HFFc6 (cell line): Measurements from ENCODE around the gene CEBPA. TPM values are rescaled to one million over a fixed set of nuclear protein-coding genes. Genes with fewer than 3 reads are reported as not detected.

Source experiments
- DNase-seq: peaks from one replicate; pipeline ENCODE4 v3.0.0-alpha.2; 2018
- H3K27ac Mint-ChIP-seq: 2 replicates; pipeline ENCODE4 v1.8.0; 2020; ENCODE audit warnings: mild to moderate bottlenecking, mixed read lengths
- H3K27me3 Mint-ChIP-seq: 2 replicates; pipeline ENCODE4 v1.8.0; 2021; ENCODE audit warnings: mild to moderate bottlenecking, moderate library complexity, mixed read lengths; ENCODE audit not compliant: insufficient read depth
- H3K36me3 Mint-ChIP-seq: 2 replicates; pipeline ENCODE4 v1.8.0; 2021; ENCODE audit warnings: low read depth, mixed read lengths
- H3K4me1 Mint-ChIP-seq: 2 replicates; pipeline ENCODE4 v1.8.0; 2020; ENCODE audit warnings: low read depth, mixed read lengths
- H3K4me3 Mint-ChIP-seq: 2 replicates; pipeline ENCODE4 v1.8.0; 2020; ENCODE audit warnings: mild to moderate bottlenecking, moderate library complexity, mixed read lengths
- H3K9me3 Mint-ChIP-seq: 2 replicates; pipeline ENCODE4 v1.8.0; 2020; ENCODE audit warnings: mild to moderate bottlenecking, mixed read lengths
- long read RNA-seq: library from polyadenylated mRNA; unstranded; transcript quantifications from one replicate; pipeline ENCODE4 v2.0.0, GENCODE V29; 2019
- total RNA-seq, 6 experiments: library from RNA; stranded (reverse); fragmentation: NEBNext Ultra II Directional; extraction: Animal tissue kit (Norgen Biotek cat#: 25700); gene quantifications; 2 replicates in 1 of 6; 3 replicates in 5 of 6; pipeline ENCODE4 v1.2.3, GENCODE V29; 2021
- TF ChIP-seq, protein P1 (sequence below): fragments of 200-600 bp; sonication (generic); IDR thresholded peaks from 2 replicates; pipeline ENCODE4 v1.5.0; 2021; ENCODE audit warnings: antibody characterized with exemption, mild to moderate bottlenecking

The CEBPA gene
- under 1 TPM in 5 of 6 experiments, not detected in 1; 0.12 to 0.24 (median 0.14) TPM for total RNA-seq
- long read RNA-seq: 0 reads

- Mint-ChIP-seq H3K27ac (no peak within 1 kb of the TSS), H3K36me3 (no peaks in the 10 kb centered on the region), H3K4me1 (peaks cover 10% of the 10 kb centered on the region), H3K9me3 (no peaks in the 10 kb centered on the region), H3K27me3 (peaks cover 26% of the 10 kb centered on the region), H3K4me3 (peak within 1 kb of the TSS; percentile 56)
- DNase-seq: peak; percentile 34
- TF ChIP-seq, protein P1, sequence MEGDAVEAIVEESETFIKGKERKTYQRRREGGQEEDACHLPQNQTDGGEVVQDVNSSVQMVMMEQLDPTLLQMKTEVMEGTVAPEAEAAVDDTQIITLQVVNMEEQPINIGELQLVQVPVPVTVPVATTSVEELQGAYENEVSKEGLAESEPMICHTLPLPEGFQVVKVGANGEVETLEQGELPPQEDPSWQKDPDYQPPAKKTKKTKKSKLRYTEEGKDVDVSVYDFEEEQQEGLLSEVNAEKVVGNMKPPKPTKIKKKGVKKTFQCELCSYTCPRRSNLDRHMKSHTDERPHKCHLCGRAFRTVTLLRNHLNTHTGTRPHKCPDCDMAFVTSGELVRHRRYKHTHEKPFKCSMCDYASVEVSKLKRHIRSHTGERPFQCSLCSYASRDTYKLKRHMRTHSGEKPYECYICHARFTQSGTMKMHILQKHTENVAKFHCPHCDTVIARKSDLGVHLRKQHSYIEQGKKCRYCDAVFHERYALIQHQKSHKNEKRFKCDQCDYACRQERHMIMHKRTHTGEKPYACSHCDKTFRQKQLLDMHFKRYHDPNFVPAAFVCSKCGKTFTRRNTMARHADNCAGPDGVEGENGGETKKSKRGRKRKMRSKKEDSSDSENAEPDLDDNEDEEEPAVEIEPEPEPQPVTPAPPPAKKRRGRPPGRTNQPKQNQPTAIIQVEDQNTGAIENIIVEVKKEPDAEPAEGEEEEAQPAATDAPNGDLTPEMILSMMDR: peak; percentile 71
Measured at GRCh38 chr19:33302175-33302973, at the start of gene CEBPA. Gene CEBPA, minus strand, starts transcription at chr19:33302534. Its CDS starts 120 bp downstream, at chr19:33302414.

GRCh38 chr19:33350538-33351309, 48.4 kb upstream of the CEBPA start:
- DNase-seq: peak; percentile 50
- TF ChIP-seq, protein P1: no peak
- Mint-ChIP-seq H3K27me3 (peaks cover 18% of the 10 kb centered on the region), H3K9me3 (peaks cover 1% of the 10 kb centered on the region), H3K4me1 (no peaks in the 10 kb centered on the region; the same call in 1 of the 2 replicates), H3K36me3 (no peaks in the 10 kb centered on the region), H3K4me3 (no peak overlapping the region), H3K27ac (no peak overlapping the region)

- no peak for DNase-seq
- Mint-ChIP-seq H3K4me1 (no peaks in the 10 kb centered on the region; the same call in 1 of the 2 replicates), H3K9me3 (no peaks in the 10 kb centered on the region), H3K36me3 (no peaks in the 10 kb centered on the region), H3K27ac (no peak overlapping the region), H3K4me3 (no peak overlapping the region), H3K27me3 (peaks cover 25% of the 10 kb centered on the region)
- TF ChIP-seq, protein P1: no peak
Measured at GRCh38 chr19:33349319-33350289, 47.3 kb upstream of the CEBPA start.

DNA sequence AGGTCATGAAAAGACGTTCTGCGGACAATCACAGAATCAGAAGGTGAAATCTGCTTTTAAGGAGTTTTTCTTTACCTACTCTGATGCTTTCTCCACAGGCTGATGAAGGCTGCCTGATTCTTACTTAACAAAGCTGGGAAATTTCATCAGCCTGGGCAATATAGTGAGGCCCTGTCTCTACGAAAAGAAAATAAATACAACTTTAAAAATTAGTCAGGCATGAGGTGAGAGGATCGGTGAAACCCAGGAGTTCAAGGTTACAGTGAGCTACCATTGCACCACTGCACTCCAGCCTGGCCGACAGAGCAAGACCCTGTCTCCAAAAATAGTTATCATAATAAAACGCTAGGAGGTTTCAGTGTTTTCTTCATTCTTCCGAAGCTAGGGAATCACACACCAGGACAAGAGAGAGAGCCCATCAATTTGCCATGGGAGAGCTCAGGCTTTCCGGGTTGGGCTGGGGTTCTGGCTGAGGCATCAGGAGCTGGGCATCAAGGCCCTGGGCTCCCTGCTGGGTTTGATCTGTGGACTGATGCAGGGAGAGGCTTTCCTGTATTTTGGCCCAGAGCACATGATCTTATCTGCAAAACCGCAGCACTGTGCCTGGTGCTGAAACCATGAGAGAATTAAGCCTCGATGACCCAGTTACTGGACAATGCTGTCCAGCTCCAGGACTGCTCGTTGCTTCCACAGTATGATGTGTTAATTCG, 46.1 kb upstream of the CEBPA start:
- TF ChIP-seq, protein P1: no peak
- peak; percentile 39 for DNase-seq
- no peaks in the 10 kb centered on the region for H3K36me3 Mint-ChIP-seq
- no peaks in the 10 kb centered on the region; the same call in 1 of the 2 replicates for H3K4me1 Mint-ChIP-seq
- peaks cover 36% of the 10 kb centered on the region for H3K27me3 Mint-ChIP-seq
- H3K4me3 Mint-ChIP-seq: no peak overlapping the region
- H3K9me3 Mint-ChIP-seq: no peaks in the 10 kb centered on the region
- no peak overlapping the region for H3K27ac Mint-ChIP-seq
